ENCODE data around the gene AUNIP.

- TF ChIP-seq CTCF (IDR thresholded peaks at IDR 0.05) (no peak), RCOR1 (IDR thresholded peaks at IDR 0.05; ENCODE audit: low read depth, low read length) (no peak), KDM1A (IDR thresholded peaks at IDR 0.05; ENCODE audit: low read depth) (no peak), TFCP2L1 (CRISPR knock-in tag; IDR thresholded peaks at IDR 0.05) (no peak), GATA3 (IDR thresholded peaks at IDR 0.05; ENCODE audit: borderline replicate concordance) (no peak), CHD2 (IDR thresholded peaks at IDR 0.05; ENCODE audit: low read length, partially characterized antibody) (no peak), RAD21 (conservative IDR thresholded peaks at IDR 0.05 in 1 of 2, IDR thresholded peaks at IDR 0.05 in 1 of 2) (no peak)
- TF ChIP-seq, protein P1, sequence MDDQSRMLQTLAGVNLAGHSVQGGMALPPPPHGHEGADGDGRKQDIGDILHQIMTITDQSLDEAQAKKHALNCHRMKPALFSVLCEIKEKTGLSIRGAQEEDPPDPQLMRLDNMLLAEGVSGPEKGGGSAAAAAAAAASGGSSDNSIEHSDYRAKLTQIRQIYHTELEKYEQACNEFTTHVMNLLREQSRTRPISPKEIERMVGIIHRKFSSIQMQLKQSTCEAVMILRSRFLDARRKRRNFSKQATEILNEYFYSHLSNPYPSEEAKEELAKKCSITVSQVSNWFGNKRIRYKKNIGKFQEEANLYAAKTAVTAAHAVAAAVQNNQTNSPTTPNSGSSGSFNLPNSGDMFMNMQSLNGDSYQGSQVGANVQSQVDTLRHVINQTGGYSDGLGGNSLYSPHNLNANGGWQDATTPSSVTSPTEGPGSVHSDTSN (IDR thresholded peaks at IDR 0.05) = no peak
These were observed 26.8 kb downstream of the AUNIP start for GRCh38 chr1:25832336-25833037.

All from A549 (cell line).